HepG2 (cell line): ENCODE results near the gene KIAA0930. TPM values are rescaled to one million over a fixed set of nuclear protein-coding genes. Genes with fewer than 3 reads are reported as not detected.
A peak's percentile ranks its signal among the peaks of the same experiment; 100 is the strongest.

Source experiments
- ARNTL ChIP-seq: sonication (generic); formaldehyde crosslinking; IDR thresholded peaks from 2 replicates; pipeline ENCODE4 v1.4.0; 2020; ENCODE audit warnings: mild to moderate bottlenecking, missing genetic modification reagents
- ATF2 ChIP-seq: sonication (generic); formaldehyde crosslinking; IDR thresholded peaks from 2 replicates; pipeline ENCODE4 v1.4.0; 2020; ENCODE audit warnings: missing genetic modification reagents
- CBX2 ChIP-seq, 2 experiments: fragments of 200-600 bp in 1 of 2; sonication (generic); formaldehyde crosslinking in 1 of 2; IDR thresholded peaks; 2 replicates each; pipeline versions ENCODE4 v1.7.0 to v1.8.1; 2018 to 2022; ENCODE audit warnings: low read depth in 2 of 2, low read length in 1 of 2, mild to moderate bottlenecking in 1 of 2, missing genetic modification reagents in 1 of 2
- ETV5 ChIP-seq: IDR thresholded peaks from 2 replicates; pipeline ENCODE4 v1.6.1; 2018; ENCODE audit warnings: missing biosample characterization, missing genetic modification reagents, inconsistent platforms, borderline replicate concordance
- FOXA3 ChIP-seq: IDR thresholded peaks from 2 replicates; pipeline ENCODE4 v1.6.1; 2016; ENCODE audit warnings: missing genetic modification reagents, missing compliant biosample characterization
- HNF1B ChIP-seq: sonication (generic); formaldehyde crosslinking; IDR thresholded peaks from 2 replicates; pipeline ENCODE4 v1.5.1; 2020; ENCODE audit warnings: mild to moderate bottlenecking, moderate library complexity, missing genetic modification reagents
- IKZF1 ChIP-seq: fragments of 450-650 bp; IDR thresholded peaks from 2 replicates; pipeline ENCODE4 v1.7.1; 2016
- KDM5B ChIP-seq: sonication (generic); formaldehyde crosslinking; IDR thresholded peaks from 2 replicates; pipeline ENCODE4 v1.4.0; 2020; ENCODE audit warnings: missing genetic modification reagents, mild to moderate bottlenecking, borderline replicate concordance
- MLXIP ChIP-seq: sonication (generic); formaldehyde crosslinking; IDR thresholded peaks from 2 replicates; pipeline ENCODE4 v1.9.0; 2021; ENCODE audit warnings: missing genetic modification reagents, borderline replicate concordance
- NR2F6 ChIP-seq, 2 experiments: IDR thresholded peaks; 2 replicates each; pipeline ENCODE4 v1.6.1; 2016; ENCODE audit warnings: antibody characterized with exemption in 1 of 2, mild to moderate bottlenecking in 1 of 2
- TP53 ChIP-seq: sonication (generic); formaldehyde crosslinking; conservative IDR thresholded peaks from 2 replicates; pipeline ENCODE4 v1.4.0; 2020; ENCODE audit warnings: missing genetic modification reagents
- YEATS2 ChIP-seq: sonication (generic); formaldehyde crosslinking; IDR thresholded peaks from 2 replicates; pipeline ENCODE4 v1.4.0; 2020; ENCODE audit warnings: missing genetic modification reagents, borderline replicate concordance
- ZBTB25 ChIP-seq: IDR thresholded peaks from 2 replicates; pipeline ENCODE4 v1.6.1; 2018; ENCODE audit warnings: missing genetic modification reagents
- ZBTB7B ChIP-seq: sonication (generic); formaldehyde crosslinking; IDR thresholded peaks from 2 replicates; pipeline ENCODE4 v1.4.0; 2020; ENCODE audit warnings: missing genetic modification reagents
- ZNF205 ChIP-seq: IDR thresholded peaks from 2 replicates; pipeline ENCODE4 v1.6.1; 2018; ENCODE audit warnings: missing biosample characterization, missing genetic modification reagents
- ZNF512B ChIP-seq: sonication (generic); formaldehyde crosslinking; IDR thresholded peaks from 2 replicates; pipeline ENCODE4 v1.5.1; 2020; ENCODE audit warnings: missing genetic modification reagents, mild to moderate bottlenecking, borderline replicate concordance
- ZNF598 ChIP-seq: sonication (generic); formaldehyde crosslinking; IDR thresholded peaks from 2 replicates; pipeline ENCODE4 v1.5.1; 2020; ENCODE audit warnings: mild to moderate bottlenecking, missing genetic modification reagents, borderline replicate concordance
- ZNF619 ChIP-seq: sonication (generic); formaldehyde crosslinking; IDR thresholded peaks from 2 replicates; pipeline ENCODE4 v1.4.0; 2020; ENCODE audit warnings: mild to moderate bottlenecking, missing genetic modification reagents
- ZNF720 ChIP-seq: sonication (generic); formaldehyde crosslinking; IDR thresholded peaks from 2 replicates; pipeline ENCODE4 v1.4.0; 2020; ENCODE audit warnings: missing genetic modification reagents
- polyA plus RNA-seq, 8 experiments: library from polyadenylated mRNA; depleted of rRNA in 3 of 8; stranded (reverse) in 7 of 8; unstranded in 1 of 8; fragments of >200 nt; fragmentation: Illumina TruSeq in 4 of 8; extraction: Trizol in 4 of 8; gene quantifications; 2 replicates each; pipeline versions ENCODE4 v1.2.1 to v1.2.3, GENCODE V29; 2011 to 2016; ENCODE audit warnings: low read depth in 4 of 8, missing spikeins in 1 of 8, mixed read lengths in 1 of 8; ENCODE audit not compliant: insufficient read depth in 1 of 8
- total RNA-seq, 5 experiments: library from RNA; depleted of rRNA; stranded (reverse); fragments of >200 nt; fragmentation: Illumina TruSeq; extraction: Trizol; gene quantifications; 2 replicates each; pipeline ENCODE4 v1.2.3, GENCODE V29; 2016; ENCODE audit warnings: low read depth in 1 of 5

Gene KIAA0930
- total and polyA plus RNA-seq, 2 of the 13 experiments (the other 11 are each of a cell fraction or from before 2014, with no cell fraction given), result 27.0 to 38.2 TPM

- peak; percentile 74 for TF ChIP-seq HNF1B (CRISPR knock-in tag)
- no peak for TF ChIP-seq IKZF1
- TF ChIP-seq FOXA3 (CRISPR knock-in tag), result no peak
- TF ChIP-seq CBX2 (IDR thresholded peaks at IDR 0.05; ENCODE audit: low read depth, low read length), result no peak
- TF ChIP-seq CBX2 (CRISPR knock-in tag; IDR thresholded peaks at IDR 0.05; ENCODE audit: low read depth), result no peak
- TF ChIP-seq ZNF720 (CRISPR knock-in tag), result no peak
- TF ChIP-seq TP53 (CRISPR knock-in tag), result no peak
- peak; percentile 52; the same call in 1 of the 2 replicates for TF ChIP-seq YEATS2 (CRISPR knock-in tag)
- TF ChIP-seq ZNF205 (CRISPR knock-in tag), result no peak
- TF ChIP-seq MLXIP (CRISPR knock-in tag), result no peak
- no peak for TF ChIP-seq ZNF619 (CRISPR knock-in tag)
- TF ChIP-seq ARNTL, result peak; percentile 93
- peak; percentile 94 for TF ChIP-seq ETV5 (CRISPR knock-in tag)
- TF ChIP-seq ZBTB7B (CRISPR knock-in tag), result no peak
- peak; percentile 63; the same call in 1 of the 2 replicates for TF ChIP-seq ZNF512B
- TF ChIP-seq ZBTB25 (CRISPR knock-in tag), result peak; percentile 45; the same call in 1 of the 2 replicates
- TF ChIP-seq NR2F6 (IDR thresholded peaks at IDR 0.05), result no peak
- peak; percentile 68 for TF ChIP-seq NR2F6 (CRISPR knock-in tag; IDR thresholded peaks at IDR 0.05)
- TF ChIP-seq ATF2, result no peak
- TF ChIP-seq ZNF598 (CRISPR knock-in tag), result no peak
- TF ChIP-seq KDM5B (CRISPR knock-in tag), result peak; percentile 39; the same call in 1 of the 2 replicates
Measured at GRCh38 chr22:45263463-45264269, 23.0 kb upstream of the KIAA0930 start (continued).
